ENCODE results near the gene ATPAF2.

ATPAF2 gene

GRCh38 chr17:17985153-17985552, 53.8 kb downstream of the ATPAF2 start:
- no peak for DNase-seq

GRCh38 chr17:17983776-17984175, 55.2 kb downstream of the ATPAF2 start:
- no peak for DNase-seq

GRCh38 chr17:17983376-17983775, 55.6 kb downstream of the ATPAF2 start:
- no peak for DNase-seq

- DNase-seq, result no peak
Measured at GRCh38 chr17:17982801-17983200, 56.2 kb downstream of the ATPAF2 start.

- no peak for DNase-seq
Measured at GRCh38 chr17:17981330-17981729, 57.6 kb downstream of the ATPAF2 start.

GRCh38 chr17:17979778-17980177, 59.2 kb downstream of the ATPAF2 start:
- no peak for DNase-seq

GRCh38 chr17:17978481-17979424, 60.2 kb downstream of the ATPAF2 start:
- DNase-seq, result peak in 1 of 14 donors; percentile 2

- DNase-seq, result no peak
Measured at GRCh38 chr17:17976931-17977570, 61.9 kb downstream of the ATPAF2 start.

- DNase-seq, result no peak
Measured at GRCh38 chr17:17975436-17975835, 63.5 kb downstream of the ATPAF2 start.

GRCh38 chr17:17972952-17973254, 66.1 kb downstream of the ATPAF2 start:
- no peak for DNase-seq

- peak; percentile 97 to 100 (median 100) for DNase-seq
Measured at GRCh38 chr17:17972126-17972951, 66.6 kb downstream of the ATPAF2 start, which contains the start of the genes DRC3 and TOM1L2. Gene DRC3 (plus strand): TSS chr17:17972862. CDS start chr17:17977599, 4,737 bp downstream. Gene TOM1L2 (minus strand): TSS chr17:17972400. CDS start chr17:17972313, 87 bp downstream.

- peak in 3 of 14 donors; percentile 47 to 70 (median 54) for DNase-seq
Measured at GRCh38 chr17:17971431-17972125, 67.4 kb downstream of the ATPAF2 start.

- DNase-seq, result no peak
Measured at GRCh38 chr17:17970699-17971430, 68.1 kb downstream of the ATPAF2 start.

Measured in C1 segment of cervical spinal cord (tissue), 14 donors.